ENCODE results near the gene DMXL1.

The DMXL1 gene, protein sequence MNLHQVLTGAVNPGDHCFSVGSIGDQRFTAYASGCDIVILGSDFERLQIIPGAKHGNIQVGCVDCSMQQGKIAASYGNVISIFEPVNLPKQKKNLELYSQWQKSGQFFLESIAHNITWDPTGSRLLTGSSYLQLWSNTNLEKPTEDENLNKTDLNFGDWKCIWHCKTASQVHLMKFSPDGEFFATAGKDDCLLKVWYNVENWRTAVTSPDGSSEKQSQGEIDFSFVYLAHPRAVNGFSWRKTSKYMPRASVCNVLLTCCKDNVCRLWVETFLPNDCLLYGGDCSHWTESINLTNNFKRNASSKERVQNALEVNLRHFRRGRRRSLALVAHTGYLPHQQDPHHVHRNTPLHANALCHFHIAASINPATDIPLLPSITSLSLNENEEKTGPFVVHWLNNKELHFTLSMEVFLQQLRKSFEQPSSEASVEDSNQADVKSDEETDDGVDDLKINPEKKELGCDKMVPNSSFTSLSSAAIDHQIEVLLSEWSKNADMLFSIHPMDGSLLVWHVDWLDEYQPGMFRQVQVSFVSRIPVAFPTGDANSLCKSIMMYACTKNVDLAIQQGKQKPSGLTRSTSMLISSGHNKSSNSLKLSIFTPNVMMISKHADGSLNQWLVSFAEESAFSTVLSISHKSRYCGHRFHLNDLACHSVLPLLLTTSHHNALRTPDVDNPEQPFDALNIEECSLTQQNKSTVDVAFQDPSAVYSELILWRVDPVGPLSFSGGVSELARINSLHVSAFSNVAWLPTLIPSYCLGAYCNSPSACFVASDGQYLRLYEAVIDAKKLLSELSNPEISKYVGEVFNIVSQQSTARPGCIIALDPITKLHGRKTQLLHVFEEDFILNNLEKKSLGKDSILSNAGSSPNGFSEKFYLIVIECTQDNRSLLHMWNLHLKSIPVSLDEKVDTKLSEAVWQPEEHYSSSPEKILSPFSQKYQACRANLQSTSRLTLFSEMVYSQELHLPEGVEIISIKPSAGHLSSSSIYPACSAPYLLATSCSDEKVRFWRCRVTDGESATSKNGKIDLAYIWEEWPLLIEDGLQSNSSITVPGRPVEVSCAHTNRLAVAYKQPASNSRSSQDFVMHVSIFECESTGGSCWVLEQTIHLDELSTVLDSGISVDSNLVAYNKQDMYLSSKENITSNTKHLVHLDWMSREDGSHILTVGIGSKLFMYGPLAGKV (N-terminal part only)

DNA sequence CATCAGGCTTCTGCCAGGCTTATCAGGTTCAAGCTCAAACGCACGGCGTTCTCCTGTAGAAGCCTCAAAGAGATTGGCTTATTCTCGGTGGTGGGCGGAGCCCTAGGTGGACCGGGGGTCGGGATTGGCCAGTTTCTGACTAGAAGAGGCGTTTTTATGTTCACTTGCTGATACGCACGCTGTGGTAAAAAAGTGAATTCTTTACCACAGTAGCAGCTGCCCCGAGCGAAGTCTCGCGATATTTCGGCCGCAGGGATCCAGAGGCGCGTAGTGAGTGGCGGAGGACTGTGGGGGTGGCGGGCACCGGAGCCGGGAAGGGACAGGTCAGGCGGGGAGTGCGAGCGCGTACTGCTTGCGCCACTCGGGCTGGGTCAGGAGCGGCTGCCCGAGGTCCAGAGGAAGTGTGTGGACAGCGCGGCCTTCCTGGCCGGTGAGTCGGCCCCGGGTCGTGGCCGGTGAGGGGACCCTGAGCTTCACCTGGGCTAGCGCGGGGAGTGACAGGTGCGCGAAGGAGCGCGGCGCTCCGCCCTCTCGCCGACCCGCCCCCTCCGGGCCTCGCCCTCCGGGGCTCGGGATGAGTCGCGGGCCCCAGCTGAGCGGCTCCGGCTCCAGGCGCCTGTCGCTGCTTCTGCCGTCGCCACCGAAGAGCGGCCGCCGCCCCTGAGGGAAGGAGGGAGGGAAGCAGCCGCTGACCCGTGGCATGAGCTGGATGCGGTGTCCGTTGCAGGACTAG, at the start of gene DMXL1:
DMXL1 (plus strand) TSS at position 260 of the 733 bp plus-strand sequence. CDS start 483 bp downstream, outside the sequence.
- DNase-seq (ENCODE audit: low read depth), result peak; percentile 97
- TF ChIP-seq, protein P1, sequence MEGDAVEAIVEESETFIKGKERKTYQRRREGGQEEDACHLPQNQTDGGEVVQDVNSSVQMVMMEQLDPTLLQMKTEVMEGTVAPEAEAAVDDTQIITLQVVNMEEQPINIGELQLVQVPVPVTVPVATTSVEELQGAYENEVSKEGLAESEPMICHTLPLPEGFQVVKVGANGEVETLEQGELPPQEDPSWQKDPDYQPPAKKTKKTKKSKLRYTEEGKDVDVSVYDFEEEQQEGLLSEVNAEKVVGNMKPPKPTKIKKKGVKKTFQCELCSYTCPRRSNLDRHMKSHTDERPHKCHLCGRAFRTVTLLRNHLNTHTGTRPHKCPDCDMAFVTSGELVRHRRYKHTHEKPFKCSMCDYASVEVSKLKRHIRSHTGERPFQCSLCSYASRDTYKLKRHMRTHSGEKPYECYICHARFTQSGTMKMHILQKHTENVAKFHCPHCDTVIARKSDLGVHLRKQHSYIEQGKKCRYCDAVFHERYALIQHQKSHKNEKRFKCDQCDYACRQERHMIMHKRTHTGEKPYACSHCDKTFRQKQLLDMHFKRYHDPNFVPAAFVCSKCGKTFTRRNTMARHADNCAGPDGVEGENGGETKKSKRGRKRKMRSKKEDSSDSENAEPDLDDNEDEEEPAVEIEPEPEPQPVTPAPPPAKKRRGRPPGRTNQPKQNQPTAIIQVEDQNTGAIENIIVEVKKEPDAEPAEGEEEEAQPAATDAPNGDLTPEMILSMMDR (IDR thresholded peaks at IDR 0.05; ENCODE audit: low read depth, low read length, missing control alignments), result no peak
- H3K4me3 ChIP-seq (ENCODE audit: low read depth, low read length), result peak within 1 kb of the TSS; percentile 92

DNA sequence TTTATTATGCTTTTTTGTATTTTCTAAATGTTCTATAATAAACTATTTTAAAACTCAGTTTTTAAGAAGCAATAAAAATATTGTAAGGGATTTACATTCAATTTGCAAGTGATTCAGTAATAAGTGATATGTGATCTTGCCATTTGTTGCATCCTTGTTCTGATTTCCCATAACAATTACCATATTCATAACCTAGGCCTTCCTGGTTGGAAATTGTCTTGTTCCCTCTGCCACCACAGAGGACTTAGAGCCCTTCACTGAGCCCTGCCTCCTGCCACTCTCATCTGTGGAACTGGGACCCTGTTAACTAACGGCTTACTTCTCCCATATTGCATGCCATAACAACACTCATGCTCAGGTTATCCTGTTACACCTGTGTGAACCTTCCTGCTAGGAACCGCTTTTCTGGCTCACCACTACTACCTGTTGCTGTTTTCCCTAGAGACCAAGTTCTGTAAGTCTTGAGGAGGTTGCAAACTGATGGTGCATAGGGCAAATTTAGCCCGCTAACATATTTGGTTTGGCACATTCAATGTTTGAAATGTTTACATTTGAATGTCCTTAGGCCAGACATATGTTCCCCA, 49.6 kb upstream of the DMXL1 start:
- H3K4me3 ChIP-seq (ENCODE audit: low read depth, low read length), result no peak overlapping the region
- no peak for DNase-seq (ENCODE audit: low read depth)
- TF ChIP-seq, protein P1 (IDR thresholded peaks at IDR 0.05; ENCODE audit: low read depth, low read length, missing control alignments), result no peak

DNA sequence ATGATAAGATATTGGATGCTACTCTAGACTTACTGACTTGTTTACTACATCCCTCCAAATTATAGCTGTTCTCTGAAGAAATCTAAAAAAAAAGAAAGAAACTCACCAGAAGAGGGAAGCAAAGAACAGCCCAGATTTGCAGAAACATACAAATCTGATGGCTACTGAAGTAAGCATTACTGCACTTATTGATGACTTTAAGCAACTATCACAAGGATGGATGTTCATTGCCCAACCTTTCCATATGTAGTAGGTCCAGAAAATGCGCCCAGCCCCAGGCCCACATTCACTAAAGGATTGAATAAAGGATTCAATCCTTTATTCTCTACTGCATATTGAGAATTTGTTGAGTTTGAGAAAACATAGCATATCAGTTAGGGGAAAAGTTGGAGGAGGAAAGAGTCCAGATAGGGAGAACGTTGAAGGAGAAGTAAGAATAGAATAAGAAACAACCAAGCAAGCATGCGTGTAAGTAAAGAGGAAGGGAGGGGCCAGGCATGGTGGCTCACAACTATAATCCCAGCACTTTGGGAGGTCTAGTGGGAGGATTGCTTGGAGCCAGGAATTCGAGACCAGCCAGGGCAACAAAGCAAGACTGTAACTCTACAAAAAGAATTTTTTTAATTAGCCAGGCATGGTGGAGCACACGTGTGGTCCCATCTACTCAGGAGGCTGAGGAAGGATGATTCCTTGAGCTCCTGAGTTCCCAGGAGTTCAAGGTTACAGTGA, 48.7 kb upstream of the DMXL1 start:
- DNase-seq (ENCODE audit: low read depth), result no peak

DNA sequence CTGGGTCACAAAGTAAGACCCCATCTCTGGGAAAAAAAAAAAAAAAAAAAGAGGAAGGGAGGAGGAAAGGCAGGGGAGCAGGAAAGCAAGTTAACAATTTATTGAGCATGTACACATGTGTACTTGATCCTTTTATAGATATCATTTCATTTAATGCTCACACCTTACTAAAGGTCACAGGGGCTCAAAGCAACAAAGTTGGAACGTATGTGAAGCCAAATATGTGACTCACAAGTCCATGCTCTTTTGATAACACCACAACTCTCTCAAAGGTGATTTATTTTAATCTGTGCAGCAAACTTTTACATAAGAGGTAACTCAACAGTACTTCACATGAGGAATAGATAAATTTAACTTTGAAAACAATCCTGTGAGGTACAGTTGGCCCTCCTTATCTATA, 48.1 kb upstream of the DMXL1 start:
- no peak overlapping the region for H3K4me3 ChIP-seq (ENCODE audit: low read depth, low read length)
- no peak for DNase-seq (ENCODE audit: low read depth)
- TF ChIP-seq, protein P1 (IDR thresholded peaks at IDR 0.05; ENCODE audit: low read depth, low read length, missing control alignments), result no peak

More for the DNA sequence above, 48.7 kb upstream of the DMXL1 start:
- H3K4me3 ChIP-seq (ENCODE audit: low read depth, low read length), result no peak overlapping the region
- TF ChIP-seq, protein P1 (IDR thresholded peaks at IDR 0.05; ENCODE audit: low read depth, low read length, missing control alignments), result peak; percentile 51

DNA sequence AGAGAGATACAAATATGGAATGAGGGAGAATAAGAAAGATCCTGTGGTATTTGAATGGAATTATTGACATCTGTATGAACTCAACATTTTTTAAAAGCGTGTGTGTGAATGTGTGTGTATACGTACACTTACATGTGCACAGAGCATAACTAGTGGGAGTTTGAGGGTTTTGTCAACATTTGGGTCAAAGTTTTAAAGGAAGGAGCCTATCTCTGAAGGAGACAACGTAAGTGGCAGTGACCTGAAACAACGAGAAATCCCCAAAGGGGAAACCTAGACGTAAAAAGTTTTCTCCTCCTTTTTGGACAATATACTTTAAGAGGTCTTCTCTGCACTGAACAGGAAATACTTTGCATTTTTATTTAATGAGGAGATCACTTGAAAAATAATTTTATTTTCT, 42.3 kb upstream of the DMXL1 start:
- TF ChIP-seq, protein P1 (IDR thresholded peaks at IDR 0.05; ENCODE audit: low read depth, low read length, missing control alignments), result no peak
- H3K4me3 ChIP-seq (ENCODE audit: low read depth, low read length), result no peak overlapping the region
- no peak for DNase-seq (ENCODE audit: low read depth)
